ENCODE data around the gene TRPC1. TPM values are rescaled to one million over a fixed set of nuclear protein-coding genes. Genes with fewer than 3 reads are reported as not detected.
"Not testable (repeated sequence)": the region's sequence is repeated elsewhere in the genome, so short reads cannot be mapped to it uniquely, and the experiment has no call there.

Gene TRPC1
- polyA plus RNA-seq, 1 of the 3 experiments (the other 2 are of a cell fraction): 9.6 TPM

GRCh38 chr3:142746646-142747045 lies 22.8 kb downstream of the TRPC1 start:
- Histone ChIP-seq H3K4me2 (no peak overlapping the region), H3K9me3 (no peaks in the 10 kb centered on the region), H3K4me3 (ENCODE audit: low read depth in 2 of 2, low read length in 1 of 2) (no peak overlapping the region), H3K4me1 (ENCODE audit: control insufficient read depth in 1 of 2, insufficient read depth in 2 of 2, low read depth in 1 of 2, low read length in 1 of 2) (no peaks in the 10 kb centered on the region), H4K20me1 (ENCODE audit: insufficient read depth) (no peaks in the 10 kb centered on the region), H3F3A (replicated peaks; ENCODE audit: insufficient read depth) (no peaks in the 10 kb centered on the region), H3K27ac (ENCODE audit: low read depth in 2 of 2, low read length in 1 of 2) (no peak overlapping the region), H3K9ac (no peak overlapping the region), H3K9me2 (no peaks in the 10 kb centered on the region), H3K36me3 (replicated peaks in 1 of 2; ENCODE audit: control insufficient read depth in 1 of 2, insufficient read depth in 2 of 2, low read length in 1 of 2) (peaks cover 15 to 39% of the 10 kb centered on the region in 2 experiments), H2AFZ (ENCODE audit: low read depth) (no peak overlapping the region), H3K79me2 (ENCODE audit: insufficient read depth) (0 out of 2 replicates have a peak, but pooled peaks cover 4% of the 10 kb centered on the region), H3K27me3 (ENCODE audit: insufficient read depth) (no peaks in the 10 kb centered on the region)
- ChIA-PET CTCF (no interaction called here), POLR2A (no interaction called here)
- TF ChIP-seq RFX5 (IDR thresholded peaks at IDR 0.05; ENCODE audit: low read length): no peak
- no peak for TF ChIP-seq FOSL2 (IDR thresholded peaks at IDR 0.05; ENCODE audit: borderline replicate concordance, low read depth)
- TF ChIP-seq ZBTB33 (IDR thresholded peaks at IDR 0.05; ENCODE audit: borderline replicate concordance, low read depth): no peak
- TF ChIP-seq TCF12 (IDR thresholded peaks at IDR 0.05): no peak
- no peak for TF ChIP-seq POLR2AphosphoS5 (IDR thresholded peaks at IDR 0.05; ENCODE audit: low read depth, low read length)
- TF ChIP-seq FOXJ3 (CRISPR knock-in tag; IDR thresholded peaks at IDR 0.05): no peak
- no peak for TF ChIP-seq ELF1 (IDR thresholded peaks at IDR 0.05)
- no peak for TF ChIP-seq RCOR1 (IDR thresholded peaks at IDR 0.05; ENCODE audit: low read length)
- no peak for TF ChIP-seq GABPA (IDR thresholded peaks at IDR 0.05; ENCODE audit: low read depth)
- TF ChIP-seq RAD21 (IDR thresholded peaks at IDR 0.05; ENCODE audit: low read length): no peak
- TF ChIP-seq TEAD4 (IDR thresholded peaks at IDR 0.05; ENCODE audit: borderline replicate concordance, insufficient read depth): no peak
- no peak for TF ChIP-seq NRF1 (IDR thresholded peaks at IDR 0.05; ENCODE audit: low read depth, low read length)
- no peak for TF ChIP-seq RXRA (IDR thresholded peaks at IDR 0.05; ENCODE audit: borderline replicate concordance, low read depth)
- no peak for TF ChIP-seq EP300 (IDR thresholded peaks at IDR 0.05; ENCODE audit: borderline replicate concordance in 1 of 2, low read depth in 1 of 2, low read length in 1 of 2)
- TF ChIP-seq MEF2A (IDR thresholded peaks at IDR 0.05; ENCODE audit: borderline replicate concordance, low read depth): no peak
- TF ChIP-seq USF1 (IDR thresholded peaks at IDR 0.05; ENCODE audit: borderline replicate concordance, low read depth): no peak
- TF ChIP-seq REST (IDR thresholded peaks at IDR 0.05; ENCODE audit: low read depth, low read length): no peak
- no peak for TF ChIP-seq MXI1 (IDR thresholded peaks at IDR 0.05; ENCODE audit: low read depth, low read length)
- TF ChIP-seq FOXM1 (IDR thresholded peaks at IDR 0.05; ENCODE audit: low read depth): no peak
- TF ChIP-seq TAF1 (IDR thresholded peaks at IDR 0.05; ENCODE audit: borderline replicate concordance, low read depth, low read length): no peak
- no peak for DNase-seq
- 97% methylated on average over 7 of the region's 7 CpGs for WGBS (ENCODE audit: low lambda C conversion rate)

GRCh38 chr3:142750531-142750930 lies 26.7 kb downstream of the TRPC1 start:
- H3K4me3 ChIP-seq (ENCODE audit: low read depth in 2 of 2, low read length in 1 of 2); H3K9me2 ChIP-seq; H3K4me1 ChIP-seq (ENCODE audit: control insufficient read depth in 1 of 2, insufficient read depth in 2 of 2, low read depth in 1 of 2, low read length in 1 of 2); POLR2A ChIA-PET; H3K9ac ChIP-seq; H3K4me2 ChIP-seq; H3K27me3 ChIP-seq (ENCODE audit: insufficient read depth); CTCF ChIA-PET; H3K79me2 ChIP-seq (ENCODE audit: insufficient read depth); H3K27ac ChIP-seq (ENCODE audit: low read depth in 2 of 2, low read length in 1 of 2); H3K9me3 ChIP-seq; H4K20me1 ChIP-seq (ENCODE audit: insufficient read depth); H2AFZ ChIP-seq (ENCODE audit: low read depth); DNase-seq; H3F3A ChIP-seq (replicated peaks; ENCODE audit: insufficient read depth): not testable (repeated sequence)
- WGBS (ENCODE audit: low lambda C conversion rate): 97% methylated on average over 4 of the region's 4 CpGs
- H3K36me3 ChIP-seq (replicated peaks in 1 of 2; ENCODE audit: control insufficient read depth in 1 of 2, insufficient read depth in 2 of 2, low read length in 1 of 2): peaks cover 15 to 34% of the 10 kb centered on the region in 2 experiments

GRCh38 chr3:142752605-142753004 lies 28.8 kb downstream of the TRPC1 start:
- H3K4me3 ChIP-seq (ENCODE audit: low read depth in 2 of 2, low read length in 1 of 2); H3K27ac ChIP-seq (ENCODE audit: low read depth in 2 of 2, low read length in 1 of 2); H3F3A ChIP-seq (replicated peaks; ENCODE audit: insufficient read depth); H4K20me1 ChIP-seq (ENCODE audit: insufficient read depth); H3K9me2 ChIP-seq; POLR2A ChIA-PET; H3K4me1 ChIP-seq (ENCODE audit: control insufficient read depth in 1 of 2, insufficient read depth in 2 of 2, low read depth in 1 of 2, low read length in 1 of 2); H3K9me3 ChIP-seq; H3K27me3 ChIP-seq (ENCODE audit: insufficient read depth); H3K4me2 ChIP-seq; H3K9ac ChIP-seq; CTCF ChIA-PET; H3K79me2 ChIP-seq (ENCODE audit: insufficient read depth); DNase-seq; H2AFZ ChIP-seq (ENCODE audit: low read depth): not testable (repeated sequence)
- WGBS (ENCODE audit: low lambda C conversion rate): 100% methylated on average over 3 of the region's 4 CpGs
- peaks cover 15 to 26% of the 10 kb centered on the region in 2 experiments for H3K36me3 ChIP-seq (replicated peaks in 1 of 2; ENCODE audit: control insufficient read depth in 1 of 2, insufficient read depth in 2 of 2, low read length in 1 of 2)
